IMR-90 (cell line): ENCODE data around the gene C19orf47. TPM values are rescaled to one million over a fixed set of nuclear protein-coding genes. Genes with fewer than 3 reads are reported as not detected.

Source experiments
- ATAC-seq: fragments of 200-7000 bp; cut with Tn5 transposase; 2 replicates; pipeline ENCODE4 v1.9.1; 2020; ENCODE audit warnings: low read depth, mild to moderate bottlenecking, moderate library complexity
- BruUV-seq: library from RNA; stranded (reverse); fragments of 400-500 nt; replicated peaks from 2 replicates; lab custom pipeline; 2021; lab: Mats Ljungman, UMichigan
- CTCF ChIA-PET: fragments of 300-600 bp; formaldehyde crosslinking; extraction: SDS; loops from one replicate; lab custom pipeline; 2021; ENCODE audit warnings: antibody characterized with exemption; lab: Yijun Ruan, JAX
- POLR2A ChIA-PET: fragments of 300-600 bp; sonication (Branson Sonifier 250); formaldehyde crosslinking; loops from one replicate; lab custom pipeline; 2022; ENCODE audit warnings: antibody characterized with exemption; ENCODE audit not compliant: unreplicated experiment; lab: Charles Lee
- DNase-seq: peaks from one replicate; pipeline ENCODE4 v3.0.0; 2013
- H2AFZ ChIP-seq: replicated peaks from 2 replicates; pipeline ENCODE3; 2013; ENCODE audit warnings: low read length, mild to moderate bottlenecking; ENCODE audit not compliant: poor library complexity
- H2AK5ac ChIP-seq: 2 replicates; pipeline ENCODE4 v1.6.1; 2013; ENCODE audit warnings: low read depth, low read length, inconsistent platforms
- H2AK9ac ChIP-seq: replicated peaks from 2 replicates; pipeline ENCODE3; 2013; ENCODE audit warnings: mild to moderate bottlenecking, low read depth, low read length, moderate library complexity; ENCODE audit not compliant: poor library complexity
- H2BK120ac ChIP-seq: 2 replicates; pipeline ENCODE4 v1.6.1; 2013; ENCODE audit warnings: low read depth, low read length, inconsistent platforms
- H2BK15ac ChIP-seq: 3 replicates; pipeline ENCODE4 v1.6.1; 2013; ENCODE audit warnings: low read depth, low read length, inconsistent platforms
- H2BK20ac ChIP-seq: 2 replicates; pipeline ENCODE4 v1.6.1; 2013; ENCODE audit warnings: low read depth, mild to moderate bottlenecking, inconsistent platforms, low read length, moderate library complexity
- H2BK5ac ChIP-seq: 2 replicates; pipeline ENCODE4 v1.6.1; 2013; ENCODE audit warnings: mild to moderate bottlenecking, low read depth, low read length, inconsistent platforms; ENCODE audit not compliant: poor library complexity, severe bottlenecking
- H3K14ac ChIP-seq: replicated peaks from 2 replicates; pipeline ENCODE4 v1.6.1; 2013; ENCODE audit warnings: low read depth, low read length, inconsistent platforms
- H3K18ac ChIP-seq: 2 replicates; pipeline ENCODE4 v1.6.1; 2013; ENCODE audit warnings: low read depth, low read length, control low read depth
- H3K23ac ChIP-seq: 2 replicates; pipeline ENCODE4 v1.6.1; 2013; ENCODE audit warnings: low read depth, low read length, inconsistent platforms
- H3K27ac ChIP-seq: 2 replicates; pipeline ENCODE4 v1.5.1; 2013; ENCODE audit warnings: mild to moderate bottlenecking, control low read depth, low read length; ENCODE audit not compliant: insufficient read depth
- H3K27me3 ChIP-seq: 2 replicates; pipeline ENCODE4 v1.6.1; 2013; ENCODE audit warnings: low read length; ENCODE audit not compliant: control insufficient read depth, insufficient read depth
- H3K36me3 ChIP-seq: 2 replicates; pipeline ENCODE4 v1.6.1; 2013; ENCODE audit warnings: low read length, mixed read lengths; ENCODE audit not compliant: control insufficient read depth, insufficient read depth
- H3K4ac ChIP-seq: 2 replicates; pipeline ENCODE4 v1.6.1; 2013; ENCODE audit warnings: low read depth, low read length, inconsistent platforms
- H3K4me1 ChIP-seq: 2 replicates; pipeline ENCODE4 v1.6.1; 2013; ENCODE audit warnings: low read length, mixed read lengths; ENCODE audit not compliant: control insufficient read depth, insufficient read depth
- H3K4me2 ChIP-seq: 2 replicates; pipeline ENCODE4 v1.6.1; 2013; ENCODE audit warnings: low read depth, mild to moderate bottlenecking, control low read depth, low read length, moderate library complexity
- H3K4me3 ChIP-seq: 2 replicates; pipeline ENCODE4 v1.5.1; 2013; ENCODE audit warnings: low read depth, mild to moderate bottlenecking, control low read depth, low read length, moderate library complexity; ENCODE audit not compliant: insufficient read depth
- H3K56ac ChIP-seq: 2 replicates; pipeline ENCODE4 v1.6.1; 2013; ENCODE audit warnings: low read length, inconsistent platforms; ENCODE audit not compliant: insufficient read depth; ENCODE audit errors: extremely low read depth
- H3K79me1 ChIP-seq, 2 experiments: 2 replicates each; pipeline ENCODE4 v1.6.1; 2013; ENCODE audit warnings: low read length in 2 of 2, inconsistent platforms in 1 of 2, low read depth in 1 of 2
- H3K9ac ChIP-seq: 2 replicates; pipeline ENCODE4 v1.6.1; 2013; ENCODE audit warnings: low read depth, low read length, control low read depth
- H3K9me1 ChIP-seq: 2 replicates; pipeline ENCODE4 v1.6.1; 2013; ENCODE audit warnings: low read length, inconsistent platforms; ENCODE audit not compliant: insufficient read depth
- H3K9me3 ChIP-seq: 2 replicates; pipeline ENCODE4 v1.6.1; 2013; ENCODE audit warnings: low read length; ENCODE audit not compliant: control insufficient read depth, insufficient read depth
- H4K20me1 ChIP-seq: 2 replicates; pipeline ENCODE4 v1.6.1; 2013; ENCODE audit warnings: low read length, inconsistent platforms; ENCODE audit not compliant: insufficient read depth
- H4K5ac ChIP-seq: 2 replicates; pipeline ENCODE4 v1.6.1; 2013; ENCODE audit warnings: mild to moderate bottlenecking, low read depth, low read length, control low read depth
- H4K8ac ChIP-seq, 2 experiments: 2 replicates each; pipeline ENCODE4 v1.6.1; 2013; ENCODE audit warnings: low read depth in 2 of 2, low read length in 2 of 2, control low read depth in 1 of 2, inconsistent platforms in 1 of 2
- H4K91ac ChIP-seq: 2 replicates; pipeline ENCODE4 v1.6.1; 2013; ENCODE audit warnings: low read depth, low read length, inconsistent platforms; ENCODE audit not compliant: insufficient read depth
- BHLHE40 ChIP-seq: fragments of 150-350 bp; IDR thresholded peaks from 2 replicates; pipeline ENCODE4 v1.6.1; 2016; ENCODE audit warnings: mild to moderate bottlenecking, low read depth, low read length
- CEBPB ChIP-seq: IDR thresholded peaks from 2 replicates; pipeline ENCODE4 v1.6.1; 2012; ENCODE audit warnings: low read depth, low read length, improper control_type of control experiment
- FOS ChIP-seq: fragments of 150-350 bp; IDR thresholded peaks from 2 replicates; pipeline ENCODE4 v1.6.1; 2016; ENCODE audit warnings: low read depth, low read length
- NFE2L2 ChIP-seq: fragments of 150-350 bp; IDR thresholded peaks from 2 replicates; pipeline ENCODE4 v1.6.1; 2016; ENCODE audit warnings: low read depth, mild to moderate bottlenecking, low read length
- RAD21 ChIP-seq: IDR thresholded peaks from 2 replicates; pipeline ENCODE4 v1.6.1; 2012; ENCODE audit warnings: low read length, improper control_type of control experiment
- RFX5 ChIP-seq: IDR thresholded peaks from 2 replicates; pipeline ENCODE4 v1.8.0; 2012; ENCODE audit warnings: low read depth, mild to moderate bottlenecking, low read length, moderate library complexity
- WGBS, 2 experiments: methylation state at CpG; one replicate each; pipeline versions ENCODE4 v1.1.5 to v1.1.7; 2013; ENCODE audit warnings: missing lambda C conversion rate in 2 of 2; ENCODE audit not compliant: insufficient read length in 1 of 2; ENCODE audit errors: extremely low coverage in 2 of 2; 5-methylcytosine and 5-hydroxymethylcytosine counted together
- dilution Hi-C: fragments of 300-500 bp; cut with HindIII; formaldehyde crosslinking; loops from one replicate; pipeline ENCODE4 v1.14.3; 2018; ENCODE audit warnings: low sequenced_read_pairs; ENCODE audit not compliant: unreplicated experiment
- in situ Hi-C: fragments of 300-500 bp; cut with MboI; formaldehyde crosslinking; loops from 3 replicates; pipeline ENCODE4 v1.14.3; 2019; ENCODE audit warnings: low sequenced_read_pairs, inconsistent platforms, mixed read lengths
- intact Hi-C: fragments of 100-400 bp; cut with micrococcal nuclease; formaldehyde crosslinking; loops from 2 replicates; pipeline ENCODE4 v1.10.0; 2022
- polyA plus RNA-seq, 3 experiments: library from polyadenylated mRNA; depleted of rRNA; stranded (reverse); fragments of >200 nt; gene quantifications; 2 replicates each; pipeline ENCODE4 v1.2.3, GENCODE V29; 2012; ENCODE audit warnings: low replicate concordance in 1 of 3
- total RNA-seq: library from RNA; depleted of rRNA; stranded (reverse); fragments of >200 nt; gene quantifications from 2 replicates; pipeline ENCODE4 v1.2.3, GENCODE V29; 2012

The C19orf47 gene
- total and polyA plus RNA-seq, 2 of the 4 experiments (the other 2 are of a cell fraction): 3.6 to 16.3 TPM

- CTCF ChIA-PET: no interaction called here
- POLR2A ChIA-PET: interaction anchor here (0.6 kb wide), 1 partner anchor 21 kb away, joined by 12 read pairs; no protein-coding TSS in a partner anchor
These were observed 32.2 kb upstream of the C19orf47 start for GRCh38 chr19:40380199-40381037.

More at GRCh38 chr19:40380199-40381037, 32.2 kb upstream of the C19orf47 start:
- Histone ChIP-seq H3K4me1 (no peaks in the 10 kb centered on the region), H3K4ac (no peak overlapping the region), H3K4me2 (no peak overlapping the region), H3K9ac (no peak overlapping the region), H2BK120ac (no peak overlapping the region), H3K23ac (no peak overlapping the region), H3K27ac (no peak overlapping the region), H3K18ac (no peak overlapping the region), H2AK5ac (no peak overlapping the region), H3K9me1 (no peaks in the 10 kb centered on the region), H3K36me3 (peaks cover 34% of the 10 kb centered on the region), H3K27me3 (no peaks in the 10 kb centered on the region; the same call in 1 of the 2 replicates), H2AFZ (no peak overlapping the region), H3K14ac (no peak overlapping the region), H3K4me3 (no peak overlapping the region), H4K91ac (no peak overlapping the region), H3K79me1 (no peaks in the 10 kb centered on the region), H3K9me3 (no peaks in the 10 kb centered on the region), H4K8ac (no peak overlapping the region), H4K5ac (no peak overlapping the region), H2BK20ac (no peak overlapping the region), H4K20me1 (no peaks in the 10 kb centered on the region), H2BK5ac (no peak overlapping the region), H2AK9ac (no peak overlapping the region), H3K56ac (no peak overlapping the region), H2BK15ac (no peak overlapping the region)
- 85% methylated on average over 12 of the region's 37 CpGs; no CpG with 5 or more reads in 1 of the 2 experiments for WGBS, 2 experiments
- DNase-seq (no peak), ATAC-seq (no peak)
- no TSS peak for BruUV-seq
- TF ChIP-seq FOS (no peak), NFE2L2 (no peak), RFX5 (no peak), BHLHE40 (no peak), CEBPB (no peak), RAD21 (no peak)
- intact Hi-C loops: no loop called here
- dilution Hi-C loops: no loop called here
- in situ Hi-C loops: no loop called here
